Measurements from ENCODE around the gene DERL2.

The DERL2 gene

DNA sequence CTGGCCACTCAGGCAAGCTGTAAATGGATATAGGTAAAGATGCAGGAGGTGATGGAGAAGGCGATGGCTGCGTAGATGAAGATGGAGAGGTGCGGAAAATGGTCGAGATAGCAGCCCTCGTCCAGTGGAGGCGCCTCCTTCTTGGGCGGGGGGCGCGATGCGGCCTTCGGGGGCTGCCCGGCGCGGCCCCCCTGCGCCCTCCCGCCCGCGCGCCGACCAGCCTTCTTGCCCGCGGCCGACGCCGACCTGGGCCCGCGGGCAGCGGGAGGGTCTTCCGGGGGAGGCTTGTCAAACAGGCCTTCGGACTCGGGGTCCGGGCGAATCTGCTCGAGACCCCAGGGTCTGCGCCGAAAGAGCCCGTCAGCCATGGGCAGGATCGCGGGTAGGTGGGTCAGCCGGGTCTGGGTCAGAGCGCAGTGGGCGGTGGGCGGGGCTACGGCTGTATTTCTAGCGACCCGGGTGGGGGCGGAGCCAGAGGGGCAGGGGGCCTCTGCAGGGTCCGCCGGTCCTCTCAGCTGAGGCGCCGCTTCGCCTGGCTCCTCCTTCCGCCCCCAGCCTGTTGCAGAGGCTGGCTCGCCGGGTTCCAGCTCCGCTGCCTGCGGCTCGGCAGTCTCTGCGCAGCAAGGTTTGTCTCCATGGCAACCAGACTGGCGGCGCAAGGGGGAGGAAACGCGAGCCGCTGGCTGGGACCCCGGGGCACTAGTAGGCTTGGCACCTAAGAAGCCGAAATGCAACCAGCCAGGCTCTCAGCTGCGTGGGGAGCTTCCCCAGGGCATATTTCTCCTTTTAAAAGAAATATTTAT, 14.8 kb upstream of the DERL2 start:
- DNase-seq (ENCODE audit: low read depth) = no peak

DNA sequence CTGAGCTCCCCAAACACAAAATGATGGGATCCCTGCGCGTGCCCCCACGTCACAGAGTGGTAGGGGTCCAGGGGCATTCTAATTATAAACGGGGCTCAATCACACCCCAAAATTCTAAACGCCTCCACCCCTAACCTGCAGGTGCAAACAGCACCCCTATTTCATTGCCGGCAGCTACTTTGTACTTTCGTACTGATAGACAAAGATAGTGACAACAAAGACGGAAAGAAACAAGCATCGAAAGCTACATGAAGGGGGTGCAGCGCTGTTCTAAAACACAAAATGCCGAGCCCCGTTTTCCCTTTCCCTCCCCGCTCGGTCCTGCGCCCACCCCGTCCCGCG, 14.2 kb upstream of the DERL2 start:
- no peak for DNase-seq (ENCODE audit: low read depth)

DNA sequence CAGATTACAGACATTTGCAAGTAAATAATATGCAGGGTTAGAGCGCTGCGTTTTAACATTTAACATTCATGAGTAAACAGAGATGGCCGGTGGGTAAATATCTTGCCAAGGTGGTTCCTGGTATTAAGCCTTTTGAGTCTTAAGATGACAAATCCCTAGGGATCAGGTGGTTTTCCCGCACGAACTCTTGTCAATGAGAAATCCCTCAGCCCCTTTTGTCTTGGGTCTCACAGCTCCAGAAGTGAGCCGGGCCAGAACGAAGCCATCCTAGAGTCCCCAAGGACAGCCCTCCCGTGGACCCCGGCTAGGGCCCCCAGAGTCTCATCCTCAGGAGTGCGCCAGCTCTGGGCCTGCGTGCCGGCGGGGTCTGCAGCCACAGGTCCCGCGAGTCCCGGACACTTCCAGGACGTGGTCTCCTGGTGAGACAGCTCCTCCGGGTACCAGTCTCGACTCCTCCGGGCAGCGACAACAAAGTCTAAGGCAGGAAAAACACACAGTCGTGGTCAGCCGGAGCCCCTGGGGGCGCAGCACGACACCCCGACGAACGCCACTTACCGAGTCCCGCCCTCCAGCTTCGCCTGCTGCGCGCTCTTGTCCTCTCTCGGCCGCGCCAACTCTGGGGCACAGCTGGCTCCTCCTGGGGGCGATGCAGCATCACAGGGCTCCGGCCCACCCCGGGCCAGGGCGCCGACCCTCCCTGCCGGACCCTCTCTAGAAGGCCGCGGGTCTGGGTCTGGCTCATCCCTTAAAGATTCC, 13.7 kb upstream of the DERL2 start:
- no peak for DNase-seq (ENCODE audit: low read depth)

- no peak for DNase-seq (ENCODE audit: low read depth)
Measured at GRCh38 chr17:5492970-5493369, 7.0 kb upstream of the DERL2 start.

DNA sequence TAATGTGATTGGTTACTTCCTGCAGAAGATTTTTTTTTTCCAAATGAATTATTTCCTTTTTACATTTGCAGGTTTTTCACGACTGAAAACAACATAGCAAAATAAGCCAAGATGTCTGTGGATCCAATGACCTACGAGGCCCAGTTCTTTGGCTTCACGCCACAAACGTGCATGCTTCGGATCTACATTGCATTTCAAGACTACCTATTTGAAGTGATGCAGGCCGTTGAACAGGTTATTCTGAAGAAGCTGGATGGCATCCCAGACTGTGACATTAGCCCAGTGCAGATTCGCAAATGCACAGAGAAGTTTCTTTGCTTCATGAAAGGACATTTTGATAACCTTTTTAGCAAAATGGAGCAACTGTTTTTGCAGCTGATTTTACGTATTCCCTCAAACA, 2.8 kb upstream of the DERL2 start:
- no peak for DNase-seq (ENCODE audit: low read depth)

DNA sequence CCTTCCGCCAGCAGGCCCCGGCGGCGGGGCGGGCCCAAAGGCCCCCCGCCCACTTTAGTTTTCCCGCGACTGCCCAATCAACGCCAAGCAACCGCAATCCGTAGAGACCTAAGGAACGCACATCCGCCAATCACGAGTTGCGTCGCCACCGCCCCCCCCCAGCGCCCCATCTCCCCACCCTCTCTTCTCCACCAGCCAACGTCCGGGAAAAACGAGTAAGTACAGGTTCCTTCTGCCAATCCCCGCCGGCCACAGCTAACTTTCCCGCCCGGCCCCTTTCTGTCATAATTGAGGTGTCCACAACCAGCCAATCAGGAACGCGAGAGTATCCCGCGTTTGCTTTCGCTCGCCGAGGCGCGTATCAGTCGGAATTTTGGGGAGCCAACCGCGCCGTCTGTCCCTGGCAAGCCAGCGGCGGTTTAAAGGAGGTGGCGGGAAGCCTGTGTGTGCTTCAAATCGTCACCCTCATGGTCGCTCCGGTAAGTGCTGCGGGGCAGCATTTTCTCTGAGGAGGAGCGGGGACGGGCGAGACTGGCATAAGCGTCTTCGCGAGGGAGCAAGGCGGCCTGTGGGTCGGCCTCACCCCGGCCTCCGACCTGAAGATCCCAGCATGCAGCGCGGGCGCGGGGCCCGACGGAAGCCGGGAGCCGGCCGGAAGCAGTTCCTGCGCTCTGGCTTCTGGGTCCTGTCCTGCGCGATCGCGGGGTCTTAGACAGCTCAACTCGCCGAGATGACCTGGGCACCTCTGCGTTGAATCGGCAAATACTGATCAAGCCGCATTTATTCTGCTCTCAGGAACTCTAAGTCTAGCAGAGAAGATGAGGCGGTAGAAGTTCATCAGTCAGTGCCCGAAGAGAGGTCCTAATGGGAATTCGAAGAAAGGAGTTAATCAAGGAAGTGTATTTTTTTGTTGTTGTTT, 487 bp upstream of the DERL2 start, which contains the start of gene MIS12:
Gene MIS12 (plus strand): TSS at position 361 of the 919 bp plus-strand sequence. CDS start 2,297 bp downstream, outside the sequence.
- peak; percentile 95 for DNase-seq (ENCODE audit: low read depth)

GRCh38 chr17:5481451-5481850, 4.5 kb downstream of the DERL2 start:
- no peak for DNase-seq (ENCODE audit: low read depth)

- no peak for DNase-seq (ENCODE audit: low read depth)
Measured at GRCh38 chr17:5480962-5481361, 5.0 kb downstream of the DERL2 start.

- no peak for DNase-seq (ENCODE audit: low read depth)
Measured at GRCh38 chr17:5478992-5479391, 7.0 kb downstream of the DERL2 start.

GRCh38 chr17:5473906-5474305, 12.1 kb downstream of the DERL2 start:
- no peak for DNase-seq (ENCODE audit: low read depth)

DNA sequence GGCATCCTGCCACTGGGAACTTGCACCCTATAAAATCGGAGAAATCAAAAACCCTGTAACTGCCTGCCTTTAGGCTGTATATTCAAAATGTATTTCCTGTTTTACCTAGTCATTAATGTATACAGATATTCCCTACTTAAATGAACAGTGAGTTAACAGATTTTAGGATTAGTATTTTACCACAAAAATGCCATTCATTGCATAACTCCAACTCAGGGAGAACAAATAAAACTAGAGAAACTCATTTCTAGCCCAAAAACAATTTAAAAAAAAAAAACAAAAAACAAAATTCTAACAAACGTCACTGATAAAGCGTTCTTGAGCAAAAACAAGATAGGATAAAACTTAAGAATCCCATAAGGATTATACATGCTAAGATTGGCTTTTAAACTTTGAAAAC, 13.5 kb downstream of the DERL2 start:
- DNase-seq (ENCODE audit: low read depth) = no peak

DNA sequence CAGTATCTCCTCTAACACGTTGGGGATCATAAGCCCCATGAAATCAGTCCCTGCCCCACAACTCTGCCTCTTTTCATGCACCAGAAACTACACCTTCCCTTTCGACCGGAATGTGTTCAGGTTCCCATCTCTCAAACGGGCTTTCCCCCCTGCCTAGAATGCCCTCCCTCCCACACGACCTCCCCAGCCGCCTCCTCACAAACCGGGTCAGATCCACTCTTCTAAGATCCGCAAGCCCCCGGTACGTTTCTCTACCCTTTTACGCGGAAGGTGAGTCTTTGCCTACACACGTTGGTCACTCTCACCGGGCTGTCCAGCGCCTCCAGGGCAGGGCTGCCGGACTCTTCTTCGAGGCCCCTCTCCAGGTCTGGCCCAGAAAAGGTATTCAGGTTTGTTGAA, 17.9 kb downstream of the DERL2 start:
- no peak for DNase-seq (ENCODE audit: low read depth)

GRCh38 chr17:5467416-5467815, 18.6 kb downstream of the DERL2 start:
- no peak for DNase-seq (ENCODE audit: low read depth)

DNA sequence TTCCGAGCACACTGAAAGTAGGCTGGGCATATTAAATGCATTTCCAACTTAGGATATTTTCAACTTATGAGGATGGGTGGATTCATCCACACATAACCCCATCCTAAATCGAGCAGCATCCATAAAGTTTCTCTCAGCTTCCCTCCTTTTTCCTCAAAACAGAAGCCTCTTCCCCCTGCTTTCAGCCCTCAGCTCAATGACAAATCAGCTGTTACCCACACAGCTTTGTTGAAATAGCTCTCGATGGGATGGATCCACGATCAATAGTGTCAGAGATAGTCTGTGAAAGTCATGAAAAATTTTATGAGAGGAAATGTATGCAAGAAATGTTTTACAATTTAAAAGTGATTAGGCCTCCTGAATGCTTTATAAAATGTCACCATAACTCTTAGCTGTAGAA, 19.7 kb downstream of the DERL2 start:
- DNase-seq (ENCODE audit: low read depth) = no peak

DNA sequence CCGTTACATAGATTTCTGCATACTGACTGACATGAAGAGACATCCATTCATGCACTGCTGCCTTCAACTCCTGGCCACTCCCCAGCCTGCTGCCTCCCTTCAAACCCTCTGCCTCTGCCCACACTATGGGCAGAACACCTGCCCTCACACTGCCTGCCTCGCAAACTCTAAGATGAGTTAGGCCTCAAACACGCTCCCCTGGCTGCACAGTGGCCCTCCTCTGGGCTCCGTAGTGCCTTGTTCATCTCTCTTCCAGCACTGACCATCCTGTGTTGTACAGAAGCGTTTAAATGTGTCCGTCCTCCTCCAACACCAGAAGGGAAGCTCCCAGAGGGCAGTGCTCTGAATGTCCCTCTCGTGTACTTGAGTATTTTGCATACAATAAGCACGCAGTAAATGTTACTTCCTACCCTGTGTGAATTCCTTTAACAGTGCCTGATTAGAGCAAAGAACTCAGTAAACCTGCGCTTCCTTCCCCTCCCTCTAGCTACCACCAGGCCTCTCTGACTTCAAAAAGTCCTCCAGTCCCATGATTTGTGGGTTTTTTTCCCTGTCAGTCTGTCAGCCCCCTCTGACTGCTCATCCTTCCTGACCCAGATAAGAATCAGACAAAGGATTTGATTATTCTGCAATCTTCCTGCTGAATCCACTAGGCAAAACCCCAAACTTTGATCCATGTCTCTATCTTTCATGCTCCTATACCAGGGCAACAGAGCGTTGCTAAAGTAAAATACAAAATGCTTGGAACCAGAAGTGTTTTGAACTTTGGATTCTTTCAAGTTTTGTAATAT, 21.1 kb downstream of the DERL2 start:
- DNase-seq (ENCODE audit: low read depth) = no peak

DNA sequence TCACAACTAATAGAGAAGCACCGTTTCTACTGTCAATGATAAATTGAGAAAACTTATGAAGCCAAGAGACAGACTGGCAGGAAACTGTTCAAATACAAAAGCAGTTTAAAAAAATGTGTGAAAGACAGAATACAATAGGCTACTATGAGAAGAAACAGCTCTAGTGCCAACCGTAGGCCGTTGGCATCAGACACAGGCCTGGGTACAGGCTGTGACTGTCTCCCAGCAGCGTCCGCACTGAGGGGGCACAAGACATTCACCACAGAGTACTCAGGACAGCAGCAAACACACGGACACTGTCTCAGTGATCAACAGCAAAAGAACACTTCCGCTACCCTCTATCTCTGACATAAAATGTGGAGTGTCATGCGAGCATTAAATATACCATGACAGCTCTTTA, 39.2 kb downstream of the DERL2 start:
- DNase-seq (ENCODE audit: low read depth) = no peak

GRCh38 chr17:5444209-5444608, 41.8 kb downstream of the DERL2 start:
- DNase-seq (ENCODE audit: low read depth) = no peak

DNA sequence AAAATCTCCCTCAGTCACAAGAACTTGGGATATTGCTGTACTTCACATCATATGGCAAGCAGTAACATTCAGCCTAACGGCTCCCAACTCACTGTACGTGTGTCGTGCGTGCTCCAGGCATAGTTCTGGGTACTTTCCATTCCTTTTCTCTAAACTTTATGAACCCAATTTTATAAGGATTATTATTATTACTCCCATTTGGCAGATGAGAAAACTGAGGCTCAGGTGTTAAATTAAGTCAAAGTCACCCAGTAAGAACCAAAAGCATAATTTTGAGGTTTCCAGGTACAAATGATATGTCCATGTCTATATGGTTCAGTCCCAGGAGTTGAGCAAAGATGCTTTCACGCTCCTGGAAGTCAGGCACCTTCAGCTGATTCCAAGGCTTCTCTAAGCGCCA, 42.2 kb downstream of the DERL2 start:
- no peak for DNase-seq (ENCODE audit: low read depth)

DNA sequence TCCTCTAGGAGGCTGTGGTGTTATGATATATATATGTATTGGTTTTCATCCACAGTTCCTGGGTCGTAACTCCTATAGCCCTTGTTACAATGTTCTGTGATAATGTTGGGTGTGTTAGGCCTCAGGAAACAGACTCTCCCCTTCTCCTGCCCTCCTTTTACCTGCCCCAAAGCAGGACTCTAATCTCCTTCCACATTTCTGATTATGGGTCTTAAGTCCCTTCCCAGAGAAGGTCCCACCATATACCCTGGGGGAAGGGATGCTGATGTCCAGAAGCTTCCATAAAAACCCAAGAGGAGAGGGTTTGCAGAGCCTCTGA, 46.6 kb downstream of the DERL2 start:
- no peak for DNase-seq (ENCODE audit: low read depth)

DNA sequence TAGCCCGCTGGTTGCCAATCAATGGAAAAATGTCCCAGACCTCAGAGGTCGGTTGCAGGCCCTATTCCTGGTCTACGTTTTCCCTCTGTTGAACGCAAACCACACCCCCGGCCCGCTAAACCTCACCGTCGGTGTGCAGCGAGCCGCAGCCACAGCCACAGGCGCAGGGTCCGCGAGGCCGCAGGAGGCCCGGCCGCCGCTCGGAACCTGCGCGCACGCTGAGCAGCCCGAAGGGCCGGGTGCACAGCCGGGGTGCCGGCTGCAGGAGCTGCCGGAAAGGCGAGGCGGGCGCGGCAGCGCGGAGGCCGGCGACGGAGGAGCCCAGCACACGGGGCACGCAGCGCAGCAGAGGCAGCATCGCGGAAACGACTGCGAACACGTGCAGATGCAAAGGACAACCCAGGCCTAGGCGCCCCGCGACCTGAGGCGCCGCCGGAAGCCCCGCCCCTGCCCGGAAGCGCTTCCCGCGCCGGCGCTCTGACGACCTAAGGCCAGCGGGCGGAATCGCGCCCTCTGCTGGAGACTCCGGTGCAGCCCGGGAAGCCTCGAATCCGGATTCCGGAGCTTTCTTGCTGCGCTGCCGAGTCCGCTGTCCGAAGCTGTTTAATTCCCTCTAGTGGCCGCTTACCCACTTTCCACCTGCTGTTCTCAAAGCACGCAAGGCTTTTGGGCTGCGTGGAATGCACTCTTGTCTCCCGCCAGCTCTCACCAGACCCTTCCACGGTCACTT, 47.1 kb downstream of the DERL2 start, which contains the start of gene C1QBP:
Gene C1QBP (minus strand): TSS at position 440 of the 730 bp plus-strand sequence. CDS start 82 bp downstream, at position 358.
- peak; percentile 45 for DNase-seq (ENCODE audit: low read depth)

DNA sequence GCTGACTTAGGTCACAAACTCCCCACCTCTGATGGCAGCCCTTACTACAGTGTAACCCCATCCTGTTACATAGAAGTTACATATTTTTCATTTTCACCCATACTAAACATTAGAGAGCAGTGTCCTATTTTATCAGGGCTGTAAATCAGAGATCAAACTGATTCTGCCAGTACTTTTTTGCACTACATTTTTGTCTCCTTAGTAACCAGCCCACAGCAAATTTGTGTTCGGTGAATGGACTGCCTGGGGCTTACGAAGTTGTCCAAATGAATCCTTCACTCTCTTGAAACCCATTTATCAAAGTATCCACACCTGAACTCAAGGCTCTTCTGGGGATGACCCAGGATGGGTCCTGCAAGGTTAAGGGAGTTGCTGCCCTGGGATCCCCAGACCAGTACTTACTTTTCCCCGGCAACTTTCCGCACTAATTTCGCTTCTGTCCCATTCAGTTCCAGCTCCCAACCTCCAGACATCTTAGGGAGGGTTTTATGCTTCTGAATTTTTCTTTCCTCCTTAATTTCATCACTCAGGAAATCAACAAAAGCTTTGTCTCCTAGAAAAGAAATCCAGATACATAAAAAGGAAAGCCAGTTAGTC, 48.2 kb downstream of the DERL2 start:
- no peak for DNase-seq (ENCODE audit: low read depth)
